GM19328 (cell line): ENCODE data around the gene DYNC1H1.

ENCODE experiments used
- ATAC-seq: cut with Tn5 transposase; IDR thresholded peaks from one replicate; pipeline ENCODE4 v1.9.1; 2021; ENCODE audit warnings: mild to moderate bottlenecking, moderate library complexity; ENCODE audit not compliant: unreplicated experiment

Gene DYNC1H1

DNA sequence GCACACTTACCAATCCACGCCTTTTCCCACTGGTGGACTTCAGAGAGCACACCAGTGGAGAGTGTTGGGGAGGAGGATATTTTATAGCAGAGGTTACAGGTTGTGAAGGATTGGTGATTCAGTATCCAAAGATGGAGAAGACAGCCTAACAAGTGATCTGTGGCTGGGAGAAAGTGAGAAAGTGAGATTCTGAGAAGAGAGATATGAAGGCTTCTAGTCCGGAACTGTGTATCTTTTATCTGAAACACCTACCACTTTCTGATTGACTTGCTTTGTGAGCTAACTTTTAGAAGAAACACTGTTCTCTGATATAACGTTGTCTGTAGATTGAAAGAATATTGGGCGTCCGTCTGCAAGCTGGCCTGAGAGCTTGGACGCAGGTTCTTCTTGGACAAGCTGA, 24.0 kb downstream of the DYNC1H1 start:
- no peak for ATAC-seq

DNA sequence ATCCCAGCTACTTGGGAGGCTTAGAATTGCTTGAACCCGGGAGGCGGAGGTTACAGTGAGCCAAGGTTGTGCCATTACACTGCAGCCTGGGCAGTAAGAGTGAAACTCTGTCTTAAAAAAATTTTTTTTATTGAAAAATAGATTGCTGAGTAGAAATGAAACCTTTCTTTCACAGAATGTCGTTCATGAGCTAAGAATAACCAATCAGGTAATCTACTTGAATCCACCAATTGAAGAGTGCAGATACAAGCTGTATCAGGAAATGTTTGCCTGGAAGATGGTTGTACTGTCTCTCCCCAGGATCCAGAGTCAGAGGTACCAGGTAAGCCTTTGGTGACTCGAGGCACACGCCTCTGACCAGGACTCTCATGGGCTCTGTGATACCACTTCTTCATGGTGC, 27.0 kb downstream of the DYNC1H1 start:
- no peak for ATAC-seq

- ATAC-seq: peak; percentile 97
Observed at GRCh38 chr14:101992708-101993107, 28.3 kb downstream of the DYNC1H1 start.

DNA sequence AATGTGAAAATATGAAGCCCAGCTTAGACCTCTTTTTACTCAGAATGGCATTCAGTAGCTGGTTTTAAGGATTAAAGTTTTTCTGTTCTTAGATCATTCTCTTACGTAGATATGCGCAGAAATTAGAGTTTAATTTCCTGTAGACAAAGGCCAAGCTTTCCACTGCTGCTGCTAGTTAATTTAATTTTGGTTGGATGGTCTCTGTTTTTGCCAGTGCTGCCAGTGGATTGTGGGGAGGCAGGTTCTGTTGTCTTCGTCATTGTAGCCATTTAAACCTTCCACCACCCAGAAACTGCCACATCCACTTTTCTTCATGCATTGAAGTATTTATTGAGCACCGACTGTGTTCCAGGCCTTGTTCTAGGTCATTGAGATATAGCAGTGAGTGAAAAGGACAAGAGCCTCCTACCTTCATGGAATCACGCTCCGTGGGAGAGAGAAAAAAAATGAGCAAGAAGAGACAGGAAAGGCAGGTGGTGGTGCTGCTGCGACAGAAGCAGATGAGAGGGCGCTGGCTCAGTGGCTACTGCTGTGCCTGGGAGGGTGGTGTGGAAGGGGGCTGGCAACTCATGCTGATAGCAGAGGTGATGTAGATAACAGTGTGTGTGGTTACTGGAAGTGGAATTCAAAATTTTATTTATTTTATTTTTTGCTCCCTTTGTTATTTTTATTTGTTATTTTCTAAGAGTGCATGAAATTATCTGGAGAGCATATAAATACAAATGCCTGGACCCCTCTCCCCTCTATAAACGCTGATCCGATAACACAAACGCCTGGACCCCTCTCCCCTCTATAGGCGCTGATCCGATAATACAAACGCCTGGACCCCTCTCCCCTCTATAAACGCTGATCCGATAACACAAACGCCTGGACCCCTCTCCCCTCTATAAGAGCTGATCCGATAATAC, 33.3 kb downstream of the DYNC1H1 start:
- ATAC-seq: no peak

GRCh38 chr14:102000902-102001301, 36.5 kb downstream of the DYNC1H1 start:
- ATAC-seq: no peak

DNA sequence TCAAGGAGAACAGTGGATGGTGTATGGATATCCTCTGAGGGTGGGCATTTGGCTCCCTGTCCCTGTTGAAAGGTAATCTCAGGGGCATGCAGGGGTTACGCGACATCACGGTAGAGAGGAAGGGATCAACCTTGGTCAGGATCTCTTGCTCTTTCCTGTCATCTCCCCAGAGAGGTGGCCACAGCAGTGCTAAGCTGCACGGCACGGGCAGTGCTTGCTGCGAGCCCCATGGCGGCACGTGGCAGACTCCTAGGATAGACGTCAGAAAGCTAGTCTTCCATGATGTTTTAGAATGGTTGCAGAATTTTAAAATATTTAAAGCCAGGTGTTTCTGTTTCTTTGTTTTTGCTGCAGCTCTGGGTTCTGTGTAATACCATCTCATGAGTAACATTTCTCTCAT, 41.0 kb downstream of the DYNC1H1 start:
- no peak for ATAC-seq

- no peak for ATAC-seq
Observed at GRCh38 chr14:102007916-102008418, 43.6 kb downstream of the DYNC1H1 start.

- ATAC-seq: no peak
Observed at GRCh38 chr14:102008891-102009290, 44.5 kb downstream of the DYNC1H1 start.

GRCh38 chr14:102011631-102012030, 47.3 kb downstream of the DYNC1H1 start:
- ATAC-seq: no peak

DNA sequence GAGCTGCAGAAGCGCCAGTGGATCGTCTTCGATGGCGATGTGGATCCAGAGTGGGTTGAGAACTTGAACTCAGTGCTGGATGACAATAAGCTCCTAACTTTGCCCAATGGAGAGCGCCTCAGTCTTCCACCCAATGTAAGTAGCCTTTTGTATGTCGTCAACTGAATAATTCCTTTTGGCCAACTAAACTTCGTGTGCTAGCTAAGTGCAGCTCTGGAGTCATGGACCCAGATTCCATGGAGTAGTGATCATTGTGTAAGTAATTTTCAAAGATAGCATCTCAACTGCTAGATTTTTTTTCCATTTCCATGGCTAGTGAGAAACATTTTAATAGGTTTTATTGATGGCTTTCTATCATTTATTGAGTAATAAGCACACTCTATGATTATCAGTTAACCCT, 48.0 kb downstream of the DYNC1H1 start:
- no peak for ATAC-seq

DNA sequence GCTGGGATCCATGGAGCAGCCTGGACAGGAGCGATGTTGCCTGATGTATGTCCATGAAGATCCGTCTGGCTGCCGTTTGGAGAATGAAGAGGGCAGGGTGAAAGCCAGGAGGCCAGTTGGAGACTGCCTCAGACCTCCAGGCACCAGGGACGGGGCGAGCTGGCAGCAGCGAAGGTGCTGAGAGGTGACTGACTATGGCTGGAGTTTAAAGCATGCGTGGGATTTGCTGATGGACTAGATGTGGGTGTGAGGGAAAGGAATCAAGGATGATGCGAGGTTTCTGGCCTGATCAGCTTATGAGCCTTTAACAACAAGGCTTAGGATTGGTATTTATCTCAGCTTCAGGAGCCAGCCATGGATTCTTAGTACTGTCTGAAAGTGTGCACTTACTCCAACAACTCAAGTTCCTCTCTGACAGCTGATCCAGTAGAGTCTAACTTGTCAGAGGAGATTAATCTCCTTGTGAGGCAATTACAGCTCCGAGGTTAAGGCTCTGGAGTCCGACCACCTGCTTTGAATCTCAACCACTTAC, 49.4 kb downstream of the DYNC1H1 start:
- no peak for ATAC-seq

- no peak for ATAC-seq
Observed at GRCh38 chr14:102015045-102015685, 50.8 kb downstream of the DYNC1H1 start.

DNA sequence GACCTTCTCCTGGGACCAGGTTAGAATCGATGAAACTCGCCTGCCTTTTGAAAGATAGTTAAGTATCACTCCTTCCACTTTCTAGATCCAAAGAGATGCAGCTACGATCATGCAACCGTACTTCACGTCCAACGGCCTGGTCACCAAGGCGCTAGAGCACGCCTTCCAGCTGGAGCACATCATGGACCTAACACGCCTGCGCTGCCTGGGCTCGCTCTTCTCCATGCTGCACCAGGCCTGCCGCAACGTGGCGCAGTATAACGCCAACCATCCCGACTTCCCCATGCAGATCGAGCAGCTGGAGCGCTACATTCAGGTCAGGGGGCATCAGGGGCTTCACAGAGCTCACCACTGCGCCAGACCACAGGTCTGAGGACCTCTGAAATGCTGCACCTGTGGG, 51.4 kb downstream of the DYNC1H1 start:
- no peak for ATAC-seq

- no peak for ATAC-seq
Observed at GRCh38 chr14:102016420-102017090, 52.2 kb downstream of the DYNC1H1 start.

DNA sequence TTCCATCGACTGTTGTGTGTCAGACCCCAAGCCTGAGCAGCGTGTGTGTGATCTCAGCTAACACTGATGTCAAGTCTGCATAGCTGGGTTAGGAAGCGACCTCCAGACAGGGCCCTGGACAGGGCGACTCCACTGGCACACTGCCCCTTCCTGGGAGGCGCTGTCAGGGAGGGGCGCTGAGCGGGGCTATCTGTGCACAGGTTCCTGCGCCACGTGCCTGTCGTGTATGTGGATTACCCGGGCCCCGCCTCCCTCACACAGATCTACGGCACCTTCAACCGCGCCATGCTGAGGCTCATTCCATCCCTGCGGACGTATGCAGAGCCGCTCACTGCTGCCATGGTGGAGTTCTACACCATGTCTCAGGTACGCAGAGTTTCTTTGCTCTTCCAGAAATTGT, 53.9 kb downstream of the DYNC1H1 start:
- no peak for ATAC-seq

DNA sequence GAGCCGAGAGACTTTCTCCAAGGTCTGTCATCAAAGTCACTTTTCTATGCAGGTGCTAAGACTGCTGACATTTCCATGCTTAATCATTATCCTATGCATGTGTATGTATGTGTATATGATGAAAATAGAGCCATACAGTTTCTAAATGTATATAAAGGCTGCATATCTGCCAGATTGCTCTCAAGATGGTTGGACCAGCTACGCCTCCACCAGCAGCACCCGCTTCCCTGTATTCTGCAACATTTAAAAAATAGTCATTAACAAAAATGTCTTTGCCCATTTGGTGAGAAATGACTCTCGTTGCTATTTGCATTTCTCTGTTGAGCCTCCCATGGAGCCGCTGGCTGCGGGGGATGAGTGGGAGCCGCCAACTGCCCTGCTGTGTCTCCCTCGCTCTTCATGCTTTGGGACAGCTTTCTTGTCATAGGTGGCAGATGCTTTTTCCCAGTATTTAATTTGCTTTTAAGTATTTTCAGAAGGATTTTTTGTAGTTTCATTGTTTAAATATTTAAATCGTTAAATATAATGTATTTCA, 54.7 kb downstream of the DYNC1H1 start:
- no peak for ATAC-seq

DNA sequence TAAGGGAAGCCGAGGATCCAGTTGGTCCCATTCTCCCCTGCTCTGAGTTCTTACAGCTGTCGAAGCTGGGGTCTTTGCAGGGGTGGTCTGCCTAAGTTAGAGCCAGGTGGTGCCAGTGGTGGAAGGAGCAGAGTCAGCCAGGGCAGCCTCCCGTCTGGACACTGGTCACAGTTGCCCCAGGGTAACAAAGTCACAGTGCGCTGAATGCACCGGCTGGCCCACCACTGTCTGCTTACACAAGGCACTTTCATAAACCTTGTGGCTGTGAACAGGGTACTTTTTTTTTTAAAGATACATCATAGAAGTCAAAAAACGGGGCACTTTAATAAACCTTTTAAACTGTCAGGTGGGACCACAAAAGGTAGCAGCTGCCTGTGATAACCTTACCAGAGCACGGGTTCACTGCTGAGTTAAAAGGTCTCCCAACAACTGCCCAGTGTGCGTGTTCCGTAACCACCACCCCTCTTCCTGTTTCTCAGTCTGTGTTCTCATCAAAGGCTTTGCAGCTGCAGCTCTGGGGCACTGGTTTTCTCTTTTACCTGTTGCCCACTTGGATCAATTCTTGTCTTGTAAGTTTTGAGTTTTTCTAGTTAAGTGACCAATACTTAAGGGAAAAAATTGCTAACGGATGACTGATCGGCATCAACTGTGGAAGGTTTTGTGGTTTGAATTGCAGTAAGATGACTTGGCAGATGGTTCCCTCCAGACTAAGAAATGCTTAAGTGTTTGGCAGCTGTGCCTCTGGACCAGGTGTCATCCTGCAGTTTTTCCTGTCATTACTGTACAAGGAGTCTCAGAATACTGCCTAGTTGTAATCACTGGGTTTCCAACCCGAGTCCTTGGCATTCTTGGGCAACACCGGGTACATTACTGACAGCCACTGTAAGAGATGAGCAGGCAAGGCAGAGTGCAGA, 55.9 kb downstream of the DYNC1H1 start:
- no peak for ATAC-seq

DNA sequence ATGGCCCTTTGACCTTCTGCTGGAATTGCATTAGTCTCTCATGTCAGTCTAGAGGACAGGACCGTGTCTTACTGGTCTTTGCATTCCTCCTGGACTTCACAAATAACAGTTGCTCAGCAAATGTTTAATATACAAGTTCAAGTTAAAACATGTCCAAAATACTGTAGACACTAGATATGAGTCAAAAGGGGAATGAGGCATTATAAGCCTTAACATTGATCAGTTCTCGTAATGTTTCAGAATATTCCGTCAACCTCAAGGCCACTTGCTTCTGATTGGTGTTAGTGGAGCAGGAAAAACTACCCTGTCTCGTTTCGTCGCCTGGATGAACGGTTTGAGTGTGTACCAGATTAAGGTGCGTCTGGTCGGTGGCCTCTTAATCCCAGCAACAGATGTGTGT, 62.6 kb downstream of the DYNC1H1 start:
- no peak for ATAC-seq

DNA sequence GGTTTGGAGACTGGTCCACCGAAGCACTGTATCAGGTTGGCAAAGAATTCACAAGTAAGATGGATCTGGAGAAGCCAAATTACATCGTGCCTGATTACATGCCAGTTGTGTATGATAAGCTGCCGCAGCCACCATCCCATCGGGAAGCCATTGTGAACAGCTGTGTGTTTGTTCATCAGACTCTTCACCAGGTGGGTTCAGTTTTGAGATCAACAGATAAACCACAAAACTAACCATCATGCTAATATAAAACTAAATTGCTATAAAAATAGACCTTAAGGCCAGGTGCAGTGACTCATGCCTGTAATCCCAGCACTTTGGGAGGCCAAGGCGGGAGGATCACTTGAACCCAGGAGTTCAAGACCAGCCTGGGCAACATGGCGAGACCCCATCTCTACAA, 63.6 kb downstream of the DYNC1H1 start:
- no peak for ATAC-seq

GRCh38 chr14:102028733-102029132, 64.4 kb downstream of the DYNC1H1 start:
- ATAC-seq: no peak
